Astrocyte (in vitro differentiated cells and primary cell): ENCODE data around the gene DAP.

Source experiments
- EZH2 ChIP-seq: IDR thresholded peaks from 2 replicates; pipeline ENCODE4 v1.6.1; 2012; ENCODE audit warnings: mild to moderate bottlenecking, low read length, inconsistent platforms; ENCODE audit not compliant: insufficient read depth
- TF ChIP-seq, protein P1 (sequence below): IDR thresholded peaks from 2 replicates; pipeline ENCODE4 v1.5.1; 2011; ENCODE audit warnings: low read depth, mild to moderate bottlenecking, inconsistent platforms, low read length, moderate library complexity; ENCODE audit not compliant: insufficient read depth

GRCh38 chr5:10772901-10773585 lies 12.0 kb upstream of the DAP start:
- TF ChIP-seq, protein P1, sequence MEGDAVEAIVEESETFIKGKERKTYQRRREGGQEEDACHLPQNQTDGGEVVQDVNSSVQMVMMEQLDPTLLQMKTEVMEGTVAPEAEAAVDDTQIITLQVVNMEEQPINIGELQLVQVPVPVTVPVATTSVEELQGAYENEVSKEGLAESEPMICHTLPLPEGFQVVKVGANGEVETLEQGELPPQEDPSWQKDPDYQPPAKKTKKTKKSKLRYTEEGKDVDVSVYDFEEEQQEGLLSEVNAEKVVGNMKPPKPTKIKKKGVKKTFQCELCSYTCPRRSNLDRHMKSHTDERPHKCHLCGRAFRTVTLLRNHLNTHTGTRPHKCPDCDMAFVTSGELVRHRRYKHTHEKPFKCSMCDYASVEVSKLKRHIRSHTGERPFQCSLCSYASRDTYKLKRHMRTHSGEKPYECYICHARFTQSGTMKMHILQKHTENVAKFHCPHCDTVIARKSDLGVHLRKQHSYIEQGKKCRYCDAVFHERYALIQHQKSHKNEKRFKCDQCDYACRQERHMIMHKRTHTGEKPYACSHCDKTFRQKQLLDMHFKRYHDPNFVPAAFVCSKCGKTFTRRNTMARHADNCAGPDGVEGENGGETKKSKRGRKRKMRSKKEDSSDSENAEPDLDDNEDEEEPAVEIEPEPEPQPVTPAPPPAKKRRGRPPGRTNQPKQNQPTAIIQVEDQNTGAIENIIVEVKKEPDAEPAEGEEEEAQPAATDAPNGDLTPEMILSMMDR: no peak
- no peak for TF ChIP-seq EZH2
